ENCODE results near the gene TDRD12.
"Not testable (repeated sequence)": the region's sequence is repeated elsewhere in the genome, so short reads cannot be mapped to it uniquely, and the experiment has no call there.

TDRD12 gene

GRCh38 chr19:32691952-32692726, 27.4 kb upstream of the TDRD12 start:
- no peak for DNase-seq (ENCODE audit: low read depth in 2 of 2)

- no peak for DNase-seq (ENCODE audit: low read depth in 2 of 2)
These were observed 26.9 kb upstream of the TDRD12 start for GRCh38 chr19:32692727-32693061.

DNA sequence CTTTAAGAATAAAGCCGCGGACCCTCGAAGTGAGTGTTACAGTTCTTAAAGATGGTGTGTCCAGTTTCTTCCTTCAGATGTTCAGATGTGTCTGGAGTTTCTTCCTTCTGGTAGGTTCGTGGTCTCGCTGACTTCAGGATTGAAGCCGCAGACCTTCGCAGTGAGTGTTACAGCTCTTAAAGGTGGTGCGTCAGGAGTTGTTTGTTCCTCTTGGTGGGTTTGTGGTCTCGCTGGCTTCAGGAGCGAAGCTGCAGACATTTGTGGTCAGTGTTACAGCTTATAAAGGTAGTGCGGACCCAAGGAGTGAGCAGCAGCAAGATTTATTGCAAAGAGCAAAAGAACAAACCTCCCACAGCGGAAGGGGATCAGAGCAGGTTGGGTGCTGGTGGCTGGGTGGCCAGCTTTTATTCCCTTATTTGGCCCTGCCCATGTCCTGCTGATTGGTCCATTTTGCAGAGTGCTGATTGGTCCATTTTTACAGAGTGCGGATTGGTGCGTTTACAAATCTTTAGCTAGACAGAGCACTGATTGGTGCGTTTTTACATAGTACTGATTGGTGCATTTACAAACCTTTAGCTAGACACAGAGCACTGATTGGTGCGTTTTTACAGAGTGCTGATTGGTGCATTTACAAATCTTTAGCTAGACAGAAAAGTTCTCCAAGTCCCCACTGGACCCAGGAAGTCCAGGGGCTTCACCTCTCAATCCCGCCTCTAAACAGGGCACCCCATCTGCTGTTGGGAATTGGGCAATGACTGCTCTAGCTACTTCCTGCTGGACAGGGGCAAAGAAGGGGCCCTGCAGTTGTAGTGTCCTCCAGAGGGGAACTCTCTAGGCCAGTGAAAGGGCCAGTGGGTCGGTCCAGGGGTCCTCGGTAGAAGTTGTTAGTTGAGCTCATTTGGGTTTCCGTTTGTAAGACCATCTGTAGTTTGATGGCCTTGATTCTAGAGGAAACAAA, 26.1 kb upstream of the TDRD12 start:
- not testable (repeated sequence) for DNase-seq (ENCODE audit: low read depth in 2 of 2)

DNA sequence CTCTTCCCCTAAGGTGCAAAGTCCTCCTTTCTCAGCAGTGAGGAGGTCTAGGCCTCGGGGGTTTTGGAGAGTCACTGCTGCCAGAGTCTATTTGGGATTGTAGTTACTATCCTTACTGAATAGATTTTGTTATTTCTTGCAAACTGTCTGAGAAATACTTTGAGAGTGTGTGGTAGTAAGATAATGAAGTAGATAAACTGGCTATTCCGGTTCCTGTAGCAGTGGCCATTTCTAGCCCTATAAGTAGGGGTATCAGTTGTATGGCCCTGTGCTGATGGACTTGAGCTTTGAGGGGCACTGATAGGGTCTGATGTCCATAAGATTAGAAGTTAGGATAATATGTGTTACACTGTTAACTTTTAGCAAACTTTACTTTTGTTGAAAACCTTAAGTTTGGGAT, 25.3 kb upstream of the TDRD12 start:
- DNase-seq (ENCODE audit: low read depth in 2 of 2), result not testable (repeated sequence)

GRCh38 chr19:32694851-32695250, 24.7 kb upstream of the TDRD12 start:
- not testable (repeated sequence) for DNase-seq (ENCODE audit: low read depth in 2 of 2)

GRCh38 chr19:32695506-32695905, 24.1 kb upstream of the TDRD12 start:
- not testable (repeated sequence) for DNase-seq (ENCODE audit: low read depth in 2 of 2)

- not testable (repeated sequence) for DNase-seq (ENCODE audit: low read depth in 2 of 2)
These were observed 22.8 kb upstream of the TDRD12 start for GRCh38 chr19:32696771-32697170.

GRCh38 chr19:32700129-32700528, 19.4 kb upstream of the TDRD12 start:
- not testable (repeated sequence) for DNase-seq (ENCODE audit: low read depth in 2 of 2)

DNA sequence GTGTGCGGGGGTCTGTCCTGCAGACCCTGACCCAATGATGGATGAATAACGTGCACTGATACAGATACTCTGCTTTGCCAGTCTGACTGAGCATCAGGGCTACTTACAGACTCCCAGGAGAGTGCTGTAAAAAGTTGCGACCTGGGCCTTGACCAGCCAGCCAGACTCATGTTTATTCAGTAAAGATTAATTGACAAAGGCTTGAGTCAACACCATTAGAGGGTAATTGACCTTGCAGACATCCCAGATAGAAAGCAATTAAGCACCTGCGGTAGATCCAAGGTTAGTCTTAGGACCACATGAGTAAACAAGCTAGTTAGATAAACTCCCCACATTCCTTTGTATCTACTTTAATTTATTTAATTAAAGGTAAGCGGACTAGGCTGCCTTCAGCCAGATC, 17.6 kb upstream of the TDRD12 start:
- no peak for DNase-seq (ENCODE audit: low read depth in 2 of 2)

DNA sequence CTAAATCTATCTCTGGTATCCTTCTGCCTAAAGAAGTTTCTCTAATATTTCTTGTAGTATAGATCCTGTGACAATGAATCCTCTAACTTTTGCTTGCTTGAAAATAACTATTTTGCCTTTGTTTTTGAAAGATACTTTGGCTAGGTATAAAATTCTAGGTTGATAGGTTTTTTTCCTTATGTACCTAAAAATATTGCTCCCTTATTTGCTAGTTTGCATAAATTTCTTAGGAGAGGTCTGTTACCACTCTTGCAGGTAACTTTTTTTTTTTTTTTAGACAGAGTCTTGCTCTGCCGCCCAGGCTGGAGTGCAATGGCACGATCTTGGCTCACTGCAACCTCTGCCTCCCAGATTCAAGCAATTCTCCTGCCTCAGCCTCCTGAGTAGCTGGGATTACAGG, 15.6 kb upstream of the TDRD12 start:
- not testable (repeated sequence) for DNase-seq (ENCODE audit: low read depth in 2 of 2)

- no peak for DNase-seq (ENCODE audit: low read depth in 2 of 2)
These were observed 11.1 kb upstream of the TDRD12 start for GRCh38 chr19:32708457-32708856.

- no peak for DNase-seq (ENCODE audit: low read depth in 2 of 2)
These were observed 10.5 kb upstream of the TDRD12 start for GRCh38 chr19:32709032-32709431.

DNA sequence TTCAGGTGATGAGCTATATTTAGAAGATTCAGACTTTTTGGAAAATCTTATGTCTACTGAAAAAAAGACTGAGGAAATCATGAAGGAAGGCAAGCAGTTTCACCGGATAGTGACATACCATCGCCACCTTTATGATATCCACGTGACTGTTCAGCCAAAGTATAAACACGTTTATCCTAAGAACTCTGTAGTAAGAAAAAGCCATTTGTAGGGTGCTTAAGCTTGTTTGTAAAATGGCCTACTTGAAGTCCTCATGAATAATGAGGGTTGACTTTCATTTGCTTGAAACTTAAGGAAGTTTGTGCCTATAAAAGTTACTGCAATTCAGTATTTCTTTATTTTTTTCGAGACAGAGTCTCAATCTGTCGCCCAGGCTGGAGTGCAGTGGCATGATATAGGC, 7.8 kb upstream of the TDRD12 start:
- no peak for DNase-seq (ENCODE audit: low read depth in 2 of 2)

GRCh38 chr19:32716203-32716602, 3.4 kb upstream of the TDRD12 start:
- DNase-seq (ENCODE audit: low read depth in 2 of 2), result not testable (repeated sequence)

DNA sequence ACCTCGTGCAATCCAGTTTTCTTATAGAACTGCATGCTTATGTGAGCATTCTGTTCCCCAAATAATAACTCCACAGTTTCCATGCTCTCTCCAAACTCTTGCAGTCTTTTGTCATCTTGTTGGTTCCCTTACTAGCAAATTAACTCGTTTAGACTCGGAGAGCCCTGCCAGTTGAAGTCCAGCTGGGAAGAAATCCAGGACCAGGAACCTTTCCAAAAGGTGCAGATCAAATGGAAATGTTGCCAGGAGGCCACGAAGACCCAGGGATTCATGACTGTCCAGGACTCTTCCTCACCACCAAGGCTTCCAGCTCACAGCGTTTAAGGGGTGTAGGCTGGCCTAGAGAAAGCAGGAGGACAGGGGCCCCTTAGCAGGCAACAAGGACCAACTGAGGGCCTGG, 2.1 kb upstream of the TDRD12 start:
- no peak for DNase-seq (ENCODE audit: low read depth in 2 of 2)

DNA sequence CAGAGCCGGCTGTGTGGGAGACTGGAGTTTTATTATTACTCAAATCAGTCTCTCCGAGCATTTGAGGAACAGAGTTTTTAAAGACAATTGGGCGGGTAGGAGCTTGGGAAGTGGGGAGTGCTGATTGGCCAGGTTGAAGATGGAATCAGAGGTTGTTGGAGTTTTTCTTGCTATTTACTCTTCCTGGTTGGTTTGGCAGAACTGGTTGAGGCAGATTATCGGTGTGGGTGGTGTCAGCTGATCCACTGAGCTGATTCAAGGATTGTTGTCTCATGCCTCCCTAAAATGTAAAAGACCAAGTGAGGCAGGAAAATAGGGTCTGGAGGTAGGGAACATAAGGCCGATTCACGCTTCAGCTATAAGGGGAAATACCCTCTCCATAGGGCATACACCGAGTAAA, 1.3 kb upstream of the TDRD12 start:
- no peak for DNase-seq (ENCODE audit: low read depth in 2 of 2)

DNA sequence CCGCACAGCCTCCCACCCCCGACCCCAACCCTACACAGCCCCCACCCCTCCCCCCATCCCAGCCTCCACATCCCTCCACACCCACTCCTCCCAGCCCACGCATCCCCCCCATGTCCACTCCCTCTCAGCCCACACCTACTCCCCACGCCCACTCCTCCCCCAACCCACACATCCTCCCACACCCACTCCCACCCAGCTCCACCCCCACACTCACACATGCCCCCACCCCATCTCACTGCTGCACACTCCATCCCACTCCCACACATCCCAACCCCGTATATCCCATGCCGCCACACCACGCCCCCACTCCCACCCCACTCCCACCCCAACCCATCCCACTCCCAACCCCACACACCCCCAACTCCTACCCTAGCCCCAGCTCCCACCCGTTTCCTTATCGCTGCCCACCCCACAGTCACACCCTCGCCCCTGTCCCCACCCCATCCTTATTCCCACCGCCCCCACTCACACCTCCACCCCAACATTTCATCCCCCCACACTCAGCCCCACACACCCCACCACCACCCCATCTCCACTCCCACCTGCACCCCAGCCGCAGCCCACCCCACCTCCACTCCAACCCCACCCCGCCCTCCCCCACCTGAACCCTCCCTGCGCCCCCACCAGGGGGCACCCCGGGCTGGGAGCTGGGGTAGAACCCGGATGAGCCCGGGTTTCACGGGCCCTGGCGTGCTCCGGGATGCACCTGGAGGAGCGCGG, 809 bp downstream of the TDRD12 start:
- DNase-seq (ENCODE audit: low read depth in 2 of 2), result no peak

DNA sequence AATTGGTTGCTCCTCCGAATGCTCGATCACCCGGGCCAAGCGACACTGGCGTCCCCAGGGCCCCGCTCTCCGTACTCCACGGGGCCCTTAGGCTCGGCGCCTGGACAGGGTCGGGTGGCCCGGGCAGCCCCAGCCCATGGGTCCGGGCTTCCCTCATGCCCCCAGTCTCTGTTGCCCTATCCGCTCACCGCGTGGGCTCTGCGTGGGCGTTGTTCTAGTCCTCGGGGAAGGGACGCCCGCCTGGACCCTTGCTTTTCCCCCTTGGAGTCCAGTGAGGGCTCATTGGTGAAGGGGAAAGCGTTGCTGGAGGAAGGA, 1.3 kb downstream of the TDRD12 start:
- DNase-seq (ENCODE audit: low read depth in 2 of 2), result no peak

GRCh38 chr19:32735936-32736335, 16.4 kb downstream of the TDRD12 start:
- no peak for DNase-seq (ENCODE audit: low read depth in 2 of 2)

GRCh38 chr19:32743021-32743420, 23.5 kb downstream of the TDRD12 start:
- no peak for DNase-seq (ENCODE audit: low read depth in 2 of 2)

- no peak for DNase-seq (ENCODE audit: low read depth in 2 of 2)
These were observed 23.9 kb downstream of the TDRD12 start for GRCh38 chr19:32743447-32743846.

DNA sequence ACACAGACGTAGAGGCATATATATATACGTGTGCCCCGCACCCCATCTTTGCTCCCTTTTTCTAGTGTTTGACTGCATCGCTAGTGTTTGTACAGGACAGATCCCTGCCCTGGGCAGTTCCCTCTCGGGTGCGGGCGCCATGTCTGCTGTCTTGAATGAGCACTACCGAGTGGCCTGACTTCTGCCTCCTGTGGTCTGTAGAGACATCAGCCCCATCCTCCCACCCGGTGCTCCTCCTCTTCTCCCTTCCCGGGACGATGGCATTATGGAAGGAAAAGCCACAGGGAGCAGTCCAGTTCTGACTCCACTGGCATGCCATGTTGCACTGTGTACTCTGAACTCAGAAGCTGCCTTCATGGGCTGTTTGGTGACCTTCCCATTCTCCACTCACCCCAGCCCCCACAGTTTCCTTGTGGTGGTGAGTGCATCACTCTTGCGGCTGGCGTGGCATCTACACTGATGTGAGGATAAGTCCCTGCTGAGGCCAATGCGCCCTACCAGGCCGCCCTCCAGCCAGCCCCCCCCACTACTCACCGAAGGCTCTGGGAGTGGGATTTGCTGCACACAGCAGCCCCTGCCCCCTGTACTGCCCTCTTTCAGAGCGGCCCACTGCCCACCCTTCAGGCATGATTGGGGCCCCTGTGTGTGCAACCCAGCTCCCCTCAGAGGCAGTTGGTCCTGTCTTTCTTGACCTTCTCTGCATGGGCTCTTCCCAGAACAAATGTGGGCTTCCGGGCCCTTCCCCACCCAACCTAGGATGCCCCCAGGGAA, 25.2 kb downstream of the TDRD12 start:
- DNase-seq (ENCODE audit: low read depth in 2 of 2), result no peak
